Smooth muscle cell of the pulmonary artery (primary cell): ENCODE data around the gene PTPN5. TPM values are rescaled to one million over a fixed set of nuclear protein-coding genes. Genes with fewer than 3 reads are reported as not detected.

Experiments
- total RNA-seq: library from RNA; depleted of rRNA; stranded (reverse); fragments of >200 nt; gene quantifications from 2 replicates; pipeline ENCODE4 v1.2.3, GENCODE V29; 2014

The PTPN5 gene
- total RNA-seq = not detected in 2 replicates

GRCh38 chr11:18791207-18791968 lies at the start of gene PTPN5:
Gene PTPN5 (minus strand): TSS chr11:18791798. CDS start chr11:18771958, 19,840 bp downstream.

GRCh38 chr11:18726040-18726439 lies 65.6 kb downstream of the PTPN5 start, which contains the start of gene IGSF22:
Gene IGSF22 (minus strand): TSS chr11:18726188. CDS start chr11:18724236, 1,952 bp downstream.

GRCh38 chr11:18698341-18699268 lies 93.0 kb downstream of the PTPN5 start, which contains the start of gene TMEM86A:
Gene TMEM86A (plus strand): TSS chr11:18698779. CDS start chr11:18698887, 108 bp downstream.

Other genes starting within 250 kb of the PTPN5 start
- 21.8 and 24.8 TPM in 2 replicates for gene UEVLD, start 203.1 kb downstream of the PTPN5 start, total RNA-seq
- gene MISFA, start 192.0 kb downstream of the PTPN5 start, total RNA-seq = 0.43 and 0.52 TPM in 2 replicates
- gene SPTY2D1, start 157.5 kb downstream of the PTPN5 start, total RNA-seq = 15.7 and 17.5 TPM in 2 replicates
- 0.30 and 0.33 TPM in 2 replicates for gene TMEM86A, start 93.0 kb downstream of the PTPN5 start, total RNA-seq
- gene IGSF22, start 65.6 kb downstream of the PTPN5 start, total RNA-seq = not detected in 2 replicates
- gene MRGPRX1, start 147.6 kb upstream of the PTPN5 start, total RNA-seq = not detected in 2 replicates